GM19468 (cell line): ENCODE results near the gene TRAF5.

Experiments used
- ATAC-seq: cut with Tn5 transposase; IDR thresholded peaks from one replicate; pipeline ENCODE4 v1.9.1; 2021; ENCODE audit warnings: mild to moderate bottlenecking, moderate library complexity, moderate number of reproducible peaks; ENCODE audit not compliant: unreplicated experiment; ENCODE audit errors: extremely low read depth

TRAF5 gene

DNA sequence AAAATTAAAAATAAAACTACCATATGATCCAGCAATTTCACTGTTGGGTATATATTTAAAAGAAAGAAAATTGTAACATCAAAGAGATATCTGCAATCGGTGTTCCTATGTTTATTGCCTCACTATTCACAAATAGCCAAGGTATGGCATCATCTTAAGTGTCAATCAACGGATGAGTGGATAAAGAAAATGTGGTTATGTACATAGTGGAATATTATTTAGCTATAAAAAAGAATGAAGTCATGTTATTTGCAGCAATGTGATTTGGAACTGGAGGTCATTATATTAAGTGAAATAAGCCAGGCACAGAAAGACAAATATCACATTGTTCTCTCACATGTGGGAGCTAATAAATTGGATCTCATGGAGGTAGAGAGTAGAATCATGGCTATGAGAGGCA is 89.1 kb downstream of the TRAF5 start:
- ATAC-seq, result no peak

- ATAC-seq, result peak; percentile 23
Measured at GRCh38 chr1:211416246-211416627, 89.6 kb downstream of the TRAF5 start.

DNA sequence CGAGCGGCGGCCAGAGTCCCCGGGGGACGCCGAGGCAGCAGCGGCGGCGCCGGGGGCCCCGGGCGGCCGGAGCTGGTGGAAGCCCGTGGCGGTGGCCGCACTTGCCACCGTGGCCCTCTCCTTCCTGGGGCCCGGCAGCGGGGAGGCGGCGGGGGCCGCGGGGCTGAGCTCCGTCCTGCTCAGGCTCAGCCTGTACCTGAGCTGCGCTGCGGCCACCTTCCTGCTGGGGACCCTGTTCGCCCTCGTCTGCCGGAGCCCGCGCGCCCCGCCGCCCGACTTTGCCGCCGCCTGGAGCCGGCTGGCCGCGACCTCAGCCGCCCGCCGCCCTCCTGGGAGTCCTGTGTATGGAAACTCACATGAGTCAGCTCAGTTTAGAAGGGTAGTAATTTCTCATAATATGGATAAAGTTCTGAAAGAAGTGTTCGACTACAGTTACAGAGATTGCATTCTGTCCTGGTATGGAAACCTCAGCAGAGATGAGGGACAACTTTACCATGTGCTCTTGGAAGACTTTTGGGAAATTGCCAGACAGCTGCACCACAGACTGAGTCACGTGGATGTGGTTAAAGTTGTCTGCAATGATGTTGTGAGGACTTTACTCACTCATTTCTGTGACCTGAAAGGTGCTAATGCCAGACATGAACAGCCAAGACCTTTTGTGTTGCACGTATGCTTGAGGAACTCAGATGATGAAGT is 90.1 kb downstream of the TRAF5 start:
- peak; percentile 47 for ATAC-seq

GRCh38 chr1:211420389-211420788 is 93.8 kb downstream of the TRAF5 start:
- ATAC-seq, result no peak

DNA sequence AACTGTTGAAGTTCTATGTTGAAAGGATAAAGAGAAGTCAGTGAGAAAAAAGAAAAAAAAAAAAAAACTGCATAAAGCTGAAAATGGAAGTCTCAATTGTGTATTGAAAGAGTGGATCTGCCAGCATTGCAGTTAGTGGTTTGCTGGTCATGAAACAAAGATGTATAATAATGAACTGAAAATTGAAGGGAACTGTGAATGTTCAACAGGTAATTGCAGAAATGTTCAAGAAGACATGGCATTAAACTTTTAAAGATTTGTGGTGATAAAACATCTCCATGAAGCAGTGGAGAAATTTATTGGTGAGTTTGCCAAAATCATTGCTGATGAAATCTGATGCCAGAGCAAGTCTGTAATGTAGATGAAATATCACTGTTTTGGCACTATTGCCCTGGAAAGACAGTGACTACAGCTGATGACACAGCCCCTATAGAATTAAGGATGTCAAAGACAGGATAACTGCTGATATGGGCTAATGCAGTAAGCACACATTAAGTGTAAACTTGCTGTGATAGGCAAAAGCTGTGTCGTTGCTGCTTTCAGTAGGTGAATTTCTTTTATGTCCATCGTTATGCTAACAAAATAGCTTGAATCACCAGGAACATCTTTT is 94.3 kb downstream of the TRAF5 start:
- no peak for ATAC-seq

DNA sequence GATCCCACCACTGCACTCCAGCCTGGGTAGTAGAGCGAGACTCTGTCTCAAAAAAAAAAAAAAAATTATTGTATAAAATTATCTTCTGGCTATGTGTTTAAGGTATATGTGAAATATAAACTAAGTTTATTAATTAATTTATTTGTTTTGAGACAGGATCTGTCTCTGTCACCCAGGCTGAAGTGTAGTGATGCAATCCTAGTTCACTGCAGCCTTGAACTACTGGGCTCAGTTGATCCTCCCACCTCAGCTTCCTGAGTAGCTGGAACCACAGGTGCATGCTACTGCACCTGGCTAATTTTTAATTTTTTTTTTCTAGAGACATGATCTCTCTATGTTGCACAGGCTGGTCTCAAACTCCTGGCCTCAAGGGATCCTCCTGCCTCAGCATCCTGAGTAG is 97.4 kb downstream of the TRAF5 start:
- ATAC-seq, result no peak
